Measurements from ENCODE around the gene CCDC148. TPM values are rescaled to one million over a fixed set of nuclear protein-coding genes. Genes with fewer than 3 reads are reported as not detected.

The CCDC148 gene
- total RNA-seq, 1 experiment from 2014 or later: 2.1 TPM

DNA sequence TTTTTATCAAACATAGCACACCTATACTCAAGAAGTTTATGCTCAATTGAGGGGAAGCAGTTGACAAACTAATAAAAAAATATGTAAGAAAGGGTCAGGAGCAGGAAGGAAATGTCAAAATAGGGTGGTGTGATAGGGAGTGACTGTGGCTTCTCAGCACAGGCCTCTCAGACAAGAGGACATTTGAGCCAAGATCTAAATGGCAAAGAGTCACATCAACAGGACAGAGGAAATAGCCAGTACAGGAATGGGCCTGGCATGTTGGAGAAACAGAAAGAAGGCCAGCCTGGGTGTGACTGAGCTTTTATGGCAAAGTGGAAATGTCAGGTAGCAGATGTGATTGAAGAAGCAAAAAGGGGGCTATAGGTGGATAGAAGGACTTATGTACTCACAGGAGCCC is 117.0 kb downstream of the CCDC148 start:
- DNase-seq (ENCODE audit: low spot score) (no peak), ATAC-seq (no peak)
- TF ChIP-seq ARID4B (CRISPR knock-in tag; IDR thresholded peaks at IDR 0.05; ENCODE audit: borderline replicate concordance) (no peak), ZNF121 (CRISPR knock-in tag; IDR thresholded peaks at IDR 0.05) (no peak), AR (CRISPR knock-in tag; IDR thresholded peaks at IDR 0.05) (no peak), MYBL2 (CRISPR knock-in tag; IDR thresholded peaks at IDR 0.05) (no peak), ZNF219 (CRISPR knock-in tag; IDR thresholded peaks at IDR 0.05; ENCODE audit: borderline replicate concordance) (no peak), NFYB (CRISPR knock-in tag; conservative IDR thresholded peaks at IDR 0.05; ENCODE audit: low read depth) (no peak), ATF2 (CRISPR knock-in tag; IDR thresholded peaks at IDR 0.05; ENCODE audit: borderline replicate concordance, low read depth) (no peak), TCF7 (CRISPR knock-in tag; IDR thresholded peaks at IDR 0.05; ENCODE audit: low read depth) (no peak), ZNF396 (CRISPR knock-in tag; IDR thresholded peaks at IDR 0.05; ENCODE audit: borderline replicate concordance) (no peak), ATF1 (CRISPR knock-in tag; IDR thresholded peaks at IDR 0.05) (no peak), NR1H2 (CRISPR knock-in tag; IDR thresholded peaks at IDR 0.05) (no peak), ZNF416 (CRISPR knock-in tag; IDR thresholded peaks at IDR 0.05) (no peak), SP1 (CRISPR knock-in tag; conservative IDR thresholded peaks at IDR 0.05) (no peak)
- TF ChIP-seq, protein P1, sequence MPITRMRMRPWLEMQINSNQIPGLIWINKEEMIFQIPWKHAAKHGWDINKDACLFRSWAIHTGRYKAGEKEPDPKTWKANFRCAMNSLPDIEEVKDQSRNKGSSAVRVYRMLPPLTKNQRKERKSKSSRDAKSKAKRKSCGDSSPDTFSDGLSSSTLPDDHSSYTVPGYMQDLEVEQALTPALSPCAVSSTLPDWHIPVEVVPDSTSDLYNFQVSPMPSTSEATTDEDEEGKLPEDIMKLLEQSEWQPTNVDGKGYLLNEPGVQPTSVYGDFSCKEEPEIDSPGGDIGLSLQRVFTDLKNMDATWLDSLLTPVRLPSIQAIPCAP (CRISPR knock-in tag; IDR thresholded peaks at IDR 0.05): no peak
- TF ChIP-seq, protein P2, sequence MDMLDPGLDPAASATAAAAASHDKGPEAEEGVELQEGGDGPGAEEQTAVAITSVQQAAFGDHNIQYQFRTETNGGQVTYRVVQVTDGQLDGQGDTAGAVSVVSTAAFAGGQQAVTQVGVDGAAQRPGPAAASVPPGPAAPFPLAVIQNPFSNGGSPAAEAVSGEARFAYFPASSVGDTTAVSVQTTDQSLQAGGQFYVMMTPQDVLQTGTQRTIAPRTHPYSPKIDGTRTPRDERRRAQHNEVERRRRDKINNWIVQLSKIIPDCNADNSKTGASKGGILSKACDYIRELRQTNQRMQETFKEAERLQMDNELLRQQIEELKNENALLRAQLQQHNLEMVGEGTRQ (CRISPR knock-in tag; IDR thresholded peaks at IDR 0.05): no peak
- TF ChIP-seq, protein P3, sequence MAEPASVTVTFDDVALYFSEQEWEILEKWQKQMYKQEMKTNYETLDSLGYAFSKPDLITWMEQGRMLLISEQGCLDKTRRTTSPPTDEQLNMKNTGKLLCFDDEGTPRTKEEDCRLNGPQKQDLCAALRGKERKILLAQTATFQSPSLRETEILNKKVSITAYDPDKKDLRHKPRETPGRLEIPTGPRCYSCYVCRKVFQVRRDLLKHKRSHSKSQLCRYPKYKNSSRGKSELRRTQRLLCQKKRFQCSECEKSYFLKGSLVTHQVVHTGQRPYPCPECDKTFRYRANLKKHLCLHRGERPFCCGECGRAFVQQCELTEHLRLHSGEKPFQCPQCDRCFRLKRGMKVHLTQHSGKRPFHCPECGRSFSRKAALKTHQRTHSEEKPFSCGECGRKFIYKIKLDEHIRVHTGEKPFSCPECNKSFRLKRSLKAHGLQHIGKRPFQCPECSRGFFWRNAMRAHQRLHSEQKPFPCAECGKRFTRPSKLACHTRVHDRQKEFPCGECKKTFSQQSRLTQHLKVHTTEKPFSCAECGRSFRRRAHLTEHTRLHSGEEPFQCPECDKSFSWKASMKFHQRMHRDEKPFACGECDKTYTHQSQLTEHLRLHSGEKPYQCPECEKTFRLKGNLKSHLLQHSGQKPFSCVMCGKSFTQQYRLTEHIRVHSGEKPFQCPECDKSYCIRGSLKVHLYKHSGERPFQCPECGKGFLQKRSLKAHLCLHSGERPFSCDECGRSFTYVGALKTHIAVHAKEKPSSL (CRISPR knock-in tag; conservative IDR thresholded peaks at IDR 0.05): no peak
- TF ChIP-seq, protein P4, sequence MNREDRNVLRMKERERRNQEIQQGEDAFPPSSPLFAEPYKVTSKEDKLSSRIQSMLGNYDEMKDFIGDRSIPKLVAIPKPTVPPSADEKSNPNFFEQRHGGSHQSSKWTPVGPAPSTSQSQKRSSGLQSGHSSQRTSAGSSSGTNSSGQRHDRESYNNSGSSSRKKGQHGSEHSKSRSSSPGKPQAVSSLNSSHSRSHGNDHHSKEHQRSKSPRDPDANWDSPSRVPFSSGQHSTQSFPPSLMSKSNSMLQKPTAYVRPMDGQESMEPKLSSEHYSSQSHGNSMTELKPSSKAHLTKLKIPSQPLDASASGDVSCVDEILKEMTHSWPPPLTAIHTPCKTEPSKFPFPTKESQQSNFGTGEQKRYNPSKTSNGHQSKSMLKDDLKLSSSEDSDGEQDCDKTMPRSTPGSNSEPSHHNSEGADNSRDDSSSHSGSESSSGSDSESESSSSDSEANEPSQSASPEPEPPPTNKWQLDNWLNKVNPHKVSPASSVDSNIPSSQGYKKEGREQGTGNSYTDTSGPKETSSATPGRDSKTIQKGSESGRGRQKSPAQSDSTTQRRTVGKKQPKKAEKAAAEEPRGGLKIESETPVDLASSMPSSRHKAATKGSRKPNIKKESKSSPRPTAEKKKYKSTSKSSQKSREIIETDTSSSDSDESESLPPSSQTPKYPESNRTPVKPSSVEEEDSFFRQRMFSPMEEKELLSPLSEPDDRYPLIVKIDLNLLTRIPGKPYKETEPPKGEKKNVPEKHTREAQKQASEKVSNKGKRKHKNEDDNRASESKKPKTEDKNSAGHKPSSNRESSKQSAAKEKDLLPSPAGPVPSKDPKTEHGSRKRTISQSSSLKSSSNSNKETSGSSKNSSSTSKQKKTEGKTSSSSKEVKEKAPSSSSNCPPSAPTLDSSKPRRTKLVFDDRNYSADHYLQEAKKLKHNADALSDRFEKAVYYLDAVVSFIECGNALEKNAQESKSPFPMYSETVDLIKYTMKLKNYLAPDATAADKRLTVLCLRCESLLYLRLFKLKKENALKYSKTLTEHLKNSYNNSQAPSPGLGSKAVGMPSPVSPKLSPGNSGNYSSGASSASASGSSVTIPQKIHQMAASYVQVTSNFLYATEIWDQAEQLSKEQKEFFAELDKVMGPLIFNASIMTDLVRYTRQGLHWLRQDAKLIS (CRISPR knock-in tag; IDR thresholded peaks at IDR 0.05; ENCODE audit: borderline replicate concordance): no peak
- peaks cover 2% of the 10 kb centered on the region; the same call in 1 of the 2 replicates for H3K36me3 Mint-ChIP-seq
- no peak overlapping the region for H3K4me3 Mint-ChIP-seq
- H3K27ac Mint-ChIP-seq: no peak overlapping the region
- no peaks in the 10 kb centered on the region for H3K27me3 Mint-ChIP-seq (ENCODE audit: low read depth)
- peaks cover 6% of the 10 kb centered on the region for H3K9me3 Mint-ChIP-seq
- ChIA-PET CTCF (interaction anchor here (1.1 kb wide), 1 partner anchor 315 kb away, joined by 3 read pairs; no protein-coding TSS in a partner anchor), POLR2A (no interaction called here)
- H3K4me1 Mint-ChIP-seq: peaks cover 15% of the 10 kb centered on the region
